HepG2 (cell line): ENCODE data around the gene GPR162. TPM values are rescaled to one million over a fixed set of nuclear protein-coding genes. Genes with fewer than 3 reads are reported as not detected.

Experiments
- DMAP1 ChIP-seq: IDR thresholded peaks from 2 replicates; pipeline ENCODE4 v1.6.1; 2016
- FOXP1 ChIP-seq, 2 experiments: fragments of 450-650 bp in 1 of 2; IDR thresholded peaks; 2 replicates each; pipeline ENCODE4 v1.6.1; 2017 to 2018; ENCODE audit warnings: antibody characterized with exemption in 1 of 2
- HDAC1 ChIP-seq: sonication (generic); formaldehyde crosslinking; IDR thresholded peaks from 2 replicates; pipeline ENCODE4 v1.5.1; 2020; ENCODE audit warnings: mild to moderate bottlenecking, missing genetic modification reagents
- HNRNPL ChIP-seq: fragments of 200-400 bp; formaldehyde crosslinking; IDR thresholded peaks from 2 replicates; pipeline ENCODE4 v1.6.1; 2017; ENCODE audit warnings: mild to moderate bottlenecking, low read depth, low read length
- MAFF ChIP-seq: IDR thresholded peaks from 2 replicates; pipeline ENCODE4 v1.6.1; 2011; ENCODE audit warnings: low read depth, low read length, improper control_type of control experiment
- MEF2D ChIP-seq: sonication (generic); formaldehyde crosslinking; IDR thresholded peaks from 2 replicates; pipeline ENCODE4 v1.5.1; 2020; ENCODE audit warnings: mild to moderate bottlenecking, missing genetic modification reagents
- MEIS1 ChIP-seq: sonication (generic); formaldehyde crosslinking; IDR thresholded peaks from 2 replicates; pipeline ENCODE4 v1.9.0; 2021; ENCODE audit warnings: mild to moderate bottlenecking, missing genetic modification reagents, moderate library complexity, borderline replicate concordance
- MTF1 ChIP-seq: sonication (generic); formaldehyde crosslinking; IDR thresholded peaks from 2 replicates; pipeline ENCODE4 v1.5.0; 2020; ENCODE audit warnings: missing genetic modification reagents
- MXI1 ChIP-seq: IDR thresholded peaks from 3 replicates; pipeline ENCODE4 v1.6.1; 2012; ENCODE audit warnings: low read depth, low read length, inconsistent platforms, borderline replicate concordance
- NR1H2 ChIP-seq: sonication (generic); formaldehyde crosslinking; IDR thresholded peaks from 2 replicates; pipeline ENCODE4 v1.8.1; 2022; ENCODE audit warnings: low read depth, missing genetic modification reagents, borderline replicate concordance
- PHF20 ChIP-seq: sonication (generic); formaldehyde crosslinking; IDR thresholded peaks from 2 replicates; pipeline ENCODE4 v1.5.0; 2020; ENCODE audit warnings: mild to moderate bottlenecking, missing genetic modification reagents
- RFXAP ChIP-seq: sonication (generic); formaldehyde crosslinking; IDR thresholded peaks from 2 replicates; pipeline ENCODE4 v1.4.0; 2020; ENCODE audit warnings: missing genetic modification reagents, borderline replicate concordance
- SAFB2 ChIP-seq: sonication (generic); formaldehyde crosslinking; IDR thresholded peaks from 2 replicates; pipeline ENCODE4 v1.5.1; 2020; ENCODE audit warnings: missing genetic modification reagents, low read depth, mild to moderate bottlenecking, borderline replicate concordance
- SP4 ChIP-seq: sonication (generic); formaldehyde crosslinking; IDR thresholded peaks from 2 replicates; pipeline ENCODE4 v1.8.1; 2023; ENCODE audit warnings: mild to moderate bottlenecking, missing genetic modification reagents
- SP5 ChIP-seq: IDR thresholded peaks from 2 replicates; pipeline ENCODE4 v1.6.1; 2016; ENCODE audit warnings: low read depth, borderline replicate concordance
- TAF1 ChIP-seq: sonication (generic); formaldehyde crosslinking; IDR thresholded peaks from 2 replicates; pipeline ENCODE4 v1.4.0; 2020; ENCODE audit warnings: missing genetic modification reagents
- TAF15 ChIP-seq: fragments of 200-400 bp; formaldehyde crosslinking; IDR thresholded peaks from one replicate; pipeline ENCODE4 v1.6.1; 2018; ENCODE audit warnings: mild to moderate bottlenecking, low read depth, low read length; ENCODE audit not compliant: poor library complexity, severe bottlenecking
- ZNF143 ChIP-seq: sonication (generic); formaldehyde crosslinking; IDR thresholded peaks from 2 replicates; pipeline ENCODE4 v1.4.0; 2020; ENCODE audit warnings: missing genetic modification reagents
- ZNF331 ChIP-seq: sonication (generic); formaldehyde crosslinking; IDR thresholded peaks from 2 replicates; pipeline ENCODE4 v1.4.0; 2020; ENCODE audit warnings: missing genetic modification reagents
- ZNF337 ChIP-seq: sonication (generic); formaldehyde crosslinking; IDR thresholded peaks from 2 replicates; pipeline ENCODE4 v1.5.1; 2020; ENCODE audit warnings: missing genetic modification reagents, low read depth, mild to moderate bottlenecking, borderline replicate concordance
- ZNF33B ChIP-seq: sonication (generic); formaldehyde crosslinking; IDR thresholded peaks from 2 replicates; pipeline ENCODE4 v1.5.1; 2020; ENCODE audit warnings: mild to moderate bottlenecking, missing genetic modification reagents
- polyA plus RNA-seq, 8 experiments: library from polyadenylated mRNA; depleted of rRNA in 3 of 8; stranded (reverse) in 7 of 8; unstranded in 1 of 8; fragments of >200 nt; fragmentation: Illumina TruSeq in 4 of 8; extraction: Trizol in 4 of 8; gene quantifications; 2 replicates each; pipeline versions ENCODE4 v1.2.1 to v1.2.3, GENCODE V29; 2011 to 2016; ENCODE audit warnings: low read depth in 4 of 8, missing spikeins in 1 of 8, mixed read lengths in 1 of 8; ENCODE audit not compliant: insufficient read depth in 1 of 8
- total RNA-seq, 5 experiments: library from RNA; depleted of rRNA; stranded (reverse); fragments of >200 nt; fragmentation: Illumina TruSeq; extraction: Trizol; gene quantifications; 2 replicates each; pipeline ENCODE4 v1.2.3, GENCODE V29; 2016; ENCODE audit warnings: low read depth in 1 of 5
- TF ChIP-seq, protein P1 (sequence below): sonication (generic); formaldehyde crosslinking; IDR thresholded peaks from 2 replicates; pipeline ENCODE4 v1.8.1; 2023; ENCODE audit warnings: missing genetic modification reagents, inconsistent platforms, borderline replicate concordance
- TF ChIP-seq, protein P2 (sequence below): sonication (generic); formaldehyde crosslinking; IDR thresholded peaks from 2 replicates; pipeline ENCODE4 v1.5.0; 2020; ENCODE audit warnings: missing genetic modification reagents, mild to moderate bottlenecking, borderline replicate concordance
- TF ChIP-seq, protein P3 (sequence below): sonication (generic); formaldehyde crosslinking; IDR thresholded peaks from 2 replicates; pipeline ENCODE4 v1.9.0; 2021; ENCODE audit warnings: missing genetic modification reagents, borderline replicate concordance
- TF ChIP-seq, protein P4 (sequence below): sonication (generic); formaldehyde crosslinking; IDR thresholded peaks from 2 replicates; pipeline ENCODE4 v1.4.0; 2020; ENCODE audit warnings: mild to moderate bottlenecking, missing genetic modification reagents

Gene GPR162
- total and polyA plus RNA-seq, 2 of the 13 experiments (the other 11 are each of a cell fraction or from before 2014, with no cell fraction given) = 0.08 TPM; not detected in 1

DNA sequence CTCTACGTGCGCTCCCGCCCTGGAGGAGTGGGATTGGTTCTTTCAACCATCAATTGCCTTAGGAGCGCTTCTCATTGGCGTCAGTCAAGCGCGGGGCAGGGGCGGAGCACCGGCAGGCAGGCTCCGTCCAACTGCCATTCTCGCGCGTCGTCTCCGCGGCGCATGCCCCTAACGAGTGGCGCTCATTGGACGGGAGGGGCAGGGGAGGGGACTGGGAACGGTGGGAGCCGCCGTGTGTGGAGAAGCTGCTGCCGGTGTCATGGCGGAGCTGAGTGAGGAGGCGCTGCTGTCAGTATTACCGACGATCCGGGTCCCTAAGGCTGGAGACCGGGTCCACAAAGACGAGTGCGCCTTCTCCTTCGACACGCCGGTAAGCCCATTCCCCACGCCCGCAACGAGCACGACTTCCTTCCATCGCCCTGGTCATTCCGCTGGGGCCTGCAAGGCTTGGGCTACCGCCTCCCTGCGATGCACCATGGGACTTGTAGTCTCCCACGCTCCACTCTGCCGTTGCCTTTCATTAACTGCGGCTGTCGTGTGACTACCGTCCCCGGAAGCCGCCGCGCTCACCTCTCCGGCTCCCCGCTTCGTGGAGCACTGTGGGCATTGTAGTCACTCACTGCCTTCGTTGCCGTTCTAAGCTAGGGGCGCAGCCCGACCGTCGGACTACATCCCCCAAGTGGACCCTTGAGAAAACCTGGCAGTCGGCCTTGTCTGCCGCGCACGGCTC, 30.5 kb downstream of the GPR162 start, which contains the start of gene USP5 (continued):
- TF ChIP-seq DMAP1 (CRISPR knock-in tag) = peak; percentile 78
- TF ChIP-seq MAFF = peak; percentile 15; the same call in 1 of the 2 replicates
- TF ChIP-seq SAFB2 (CRISPR knock-in tag) = peak; percentile 66; the same call in 1 of the 2 replicates
- peak; percentile 69; the same call in 1 of the 2 replicates for TF ChIP-seq TAF1 (CRISPR knock-in tag)
- peak; percentile 28; the same call in 1 of the 2 replicates for TF ChIP-seq SP5 (CRISPR knock-in tag)
- 0 out of 2 replicates have a peak, but pooled peaks have one; percentile 33 for TF ChIP-seq HNRNPL
- TF ChIP-seq RFXAP (CRISPR knock-in tag) = peak; percentile 56; the same call in 1 of the 2 replicates
- TF ChIP-seq ZNF331 (CRISPR knock-in tag) = 0 out of 2 replicates have a peak, but pooled peaks have one; percentile 23
- no peak for TF ChIP-seq NR1H2 (CRISPR knock-in tag)
- peak; percentile 57; the same call in 1 of the 2 replicates for TF ChIP-seq ZNF33B (CRISPR knock-in tag)
- TF ChIP-seq PHF20 (CRISPR knock-in tag) = peak; percentile 68
- TF ChIP-seq MEIS1 (CRISPR knock-in tag) = peak; percentile 40; the same call in 1 of the 2 replicates
- peak; percentile 52 for TF ChIP-seq TAF15
- peak; percentile 72 for TF ChIP-seq HDAC1 (CRISPR knock-in tag)
- TF ChIP-seq FOXP1 (IDR thresholded peaks at IDR 0.05) = no peak
- TF ChIP-seq FOXP1 (CRISPR knock-in tag; IDR thresholded peaks at IDR 0.05) = no peak
- TF ChIP-seq MTF1 (CRISPR knock-in tag) = no peak
- TF ChIP-seq, protein P1, sequence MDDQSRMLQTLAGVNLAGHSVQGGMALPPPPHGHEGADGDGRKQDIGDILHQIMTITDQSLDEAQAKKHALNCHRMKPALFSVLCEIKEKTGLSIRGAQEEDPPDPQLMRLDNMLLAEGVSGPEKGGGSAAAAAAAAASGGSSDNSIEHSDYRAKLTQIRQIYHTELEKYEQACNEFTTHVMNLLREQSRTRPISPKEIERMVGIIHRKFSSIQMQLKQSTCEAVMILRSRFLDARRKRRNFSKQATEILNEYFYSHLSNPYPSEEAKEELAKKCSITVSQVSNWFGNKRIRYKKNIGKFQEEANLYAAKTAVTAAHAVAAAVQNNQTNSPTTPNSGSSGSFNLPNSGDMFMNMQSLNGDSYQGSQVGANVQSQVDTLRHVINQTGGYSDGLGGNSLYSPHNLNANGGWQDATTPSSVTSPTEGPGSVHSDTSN (CRISPR knock-in tag) = no peak
- TF ChIP-seq, protein P2, sequence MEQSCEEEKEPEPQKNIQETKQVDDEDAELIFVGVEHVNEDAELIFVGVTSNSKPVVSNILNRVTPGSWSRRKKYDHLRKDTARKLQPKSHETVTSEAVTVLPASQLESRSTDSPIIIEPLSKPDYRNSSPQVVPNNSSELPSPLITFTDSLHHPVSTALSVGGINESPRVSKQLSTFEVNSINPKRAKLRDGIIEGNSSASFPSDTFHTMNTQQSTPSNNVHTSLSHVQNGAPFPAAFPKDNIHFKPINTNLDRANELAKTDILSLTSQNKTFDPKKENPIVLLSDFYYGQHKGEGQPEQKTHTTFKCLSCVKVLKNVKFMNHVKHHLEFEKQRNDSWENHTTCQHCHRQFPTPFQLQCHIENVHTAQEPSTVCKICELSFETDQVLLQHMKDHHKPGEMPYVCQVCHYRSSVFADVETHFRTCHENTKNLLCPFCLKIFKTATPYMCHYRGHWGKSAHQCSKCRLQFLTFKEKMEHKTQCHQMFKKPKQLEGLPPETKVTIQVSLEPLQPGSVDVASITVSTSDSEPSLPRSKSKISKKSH (CRISPR knock-in tag) = peak; percentile 96
- TF ChIP-seq ZNF337 (CRISPR knock-in tag) = 0 out of 2 replicates have a peak, but pooled peaks have one; percentile 60
- peak; percentile 83; the same call in 2 of the 3 replicates for TF ChIP-seq MXI1
- TF ChIP-seq, protein P3, sequence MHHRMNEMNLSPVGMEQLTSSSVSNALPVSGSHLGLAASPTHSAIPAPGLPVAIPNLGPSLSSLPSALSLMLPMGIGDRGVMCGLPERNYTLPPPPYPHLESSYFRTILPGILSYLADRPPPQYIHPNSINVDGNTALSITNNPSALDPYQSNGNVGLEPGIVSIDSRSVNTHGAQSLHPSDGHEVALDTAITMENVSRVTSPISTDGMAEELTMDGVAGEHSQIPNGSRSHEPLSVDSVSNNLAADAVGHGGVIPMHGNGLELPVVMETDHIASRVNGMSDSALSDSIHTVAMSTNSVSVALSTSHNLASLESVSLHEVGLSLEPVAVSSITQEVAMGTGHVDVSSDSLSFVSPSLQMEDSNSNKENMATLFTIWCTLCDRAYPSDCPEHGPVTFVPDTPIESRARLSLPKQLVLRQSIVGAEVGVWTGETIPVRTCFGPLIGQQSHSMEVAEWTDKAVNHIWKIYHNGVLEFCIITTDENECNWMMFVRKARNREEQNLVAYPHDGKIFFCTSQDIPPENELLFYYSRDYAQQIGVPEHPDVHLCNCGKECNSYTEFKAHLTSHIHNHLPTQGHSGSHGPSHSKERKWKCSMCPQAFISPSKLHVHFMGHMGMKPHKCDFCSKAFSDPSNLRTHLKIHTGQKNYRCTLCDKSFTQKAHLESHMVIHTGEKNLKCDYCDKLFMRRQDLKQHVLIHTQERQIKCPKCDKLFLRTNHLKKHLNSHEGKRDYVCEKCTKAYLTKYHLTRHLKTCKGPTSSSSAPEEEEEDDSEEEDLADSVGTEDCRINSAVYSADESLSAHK = no peak
- TF ChIP-seq SP4 = peak; percentile 75
- TF ChIP-seq, protein P4, sequence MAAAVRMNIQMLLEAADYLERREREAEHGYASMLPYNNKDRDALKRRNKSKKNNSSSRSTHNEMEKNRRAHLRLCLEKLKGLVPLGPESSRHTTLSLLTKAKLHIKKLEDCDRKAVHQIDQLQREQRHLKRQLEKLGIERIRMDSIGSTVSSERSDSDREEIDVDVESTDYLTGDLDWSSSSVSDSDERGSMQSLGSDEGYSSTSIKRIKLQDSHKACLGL (CRISPR knock-in tag) = 0 out of 2 replicates have a peak, but pooled peaks have one; percentile 64
- TF ChIP-seq ZNF143 (CRISPR knock-in tag) = peak; percentile 98
- TF ChIP-seq MEF2D (CRISPR knock-in tag) = peak; percentile 74
